Measurements from ENCODE around the gene RFX2.
A peak's percentile ranks its signal among the peaks of the same experiment; 100 is the strongest.

The RFX2 gene

GRCh38 chr19:6138511-6138910, 28.2 kb upstream of the RFX2 start:
- no peak overlapping the region for H3K4me2 ChIP-seq (ENCODE audit: insufficient read depth, low read length, poor library complexity, severe bottlenecking)

DNA sequence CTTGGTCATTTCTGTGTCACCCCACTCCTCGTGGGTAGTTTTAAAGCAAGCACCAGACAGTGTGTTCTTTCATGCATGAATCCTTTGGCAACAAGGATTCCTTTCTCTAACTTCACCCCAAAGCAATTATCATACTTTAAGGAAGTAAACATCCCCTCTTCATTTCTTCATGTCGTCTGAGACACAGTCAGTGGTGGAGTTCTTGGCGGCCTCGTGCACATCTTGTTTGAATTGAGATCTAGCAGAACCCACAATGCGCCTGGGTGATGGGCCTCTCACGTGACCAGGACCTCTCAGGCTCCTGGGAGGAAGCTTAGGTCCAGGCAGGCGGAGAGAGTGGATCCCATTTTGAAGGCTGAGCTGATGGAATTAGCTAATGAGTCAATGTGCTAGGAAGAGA, 27.8 kb upstream of the RFX2 start:
- Histone ChIP-seq H2AK5ac (ENCODE audit: low read depth, low read length) (no peak overlapping the region), H3K36me3 (replicated peaks in 1 of 2; ENCODE audit: control insufficient read depth in 2 of 2, insufficient read depth in 2 of 2, low read length in 2 of 2) (no peaks in the 10 kb centered on the region), H3K14ac (ENCODE audit: low read length) (no peak overlapping the region), H2BK15ac (ENCODE audit: low read length) (no peak overlapping the region), H3K18ac (ENCODE audit: low read length) (no peak overlapping the region), H2BK5ac (ENCODE audit: low read length) (no peak overlapping the region), H2AFZ (ENCODE audit: low read length) (peak overlapping the region; percentile 74), H3K4me1 (ENCODE audit: control insufficient read depth in 2 of 2, insufficient read depth in 1 of 2, low read depth in 1 of 2, low read length in 2 of 2) (peaks cover 0 to 4% of the 10 kb centered on the region in 2 donors), H2BK120ac (ENCODE audit: low read depth, low read length) (no peak overlapping the region), H3K4me2 (ENCODE audit: insufficient read depth, low read length, poor library complexity, severe bottlenecking) (no peak overlapping the region), H3K27ac (replicated peaks; ENCODE audit: low read length) (no peak overlapping the region), H3K9me3 (replicated peaks in 1 of 2; ENCODE audit: control insufficient read depth in 2 of 2, insufficient read depth in 1 of 2, low read depth in 1 of 2, low read length in 2 of 2) (peaks cover 11 to 13% of the 10 kb centered on the region in 2 donors), H3K9ac (ENCODE audit: low read depth, low read length, poor library complexity) (no peak overlapping the region), H3K4me3 (ENCODE audit: low read length in 2 of 2) (no peak overlapping the region), H3K23ac (ENCODE audit: low read depth, low read length, poor library complexity) (no peak overlapping the region), H3K4ac (ENCODE audit: low read length) (no peak overlapping the region), H2BK12ac (ENCODE audit: low read length) (no peak overlapping the region), H4K8ac (ENCODE audit: low read depth, low read length) (no peak overlapping the region), H3K79me1 (ENCODE audit: low read depth, low read length) (no peaks in the 10 kb centered on the region), H3K27me3 (ENCODE audit: control insufficient read depth in 3 of 3, insufficient read depth in 3 of 3, low read depth in 1 of 3, low read length in 3 of 3) (no peaks in the 10 kb centered on the region), H4K91ac (ENCODE audit: low read depth, low read length, poor library complexity) (no peak overlapping the region)
- WGBS, 2 donors (ENCODE audit: extremely low coverage in 2 of 2, insufficient read length in 2 of 2, insufficient replicate concordance in 1 of 2): no CpG with 5 or more reads among the region's 7 CpGs
- no peak for DNase-seq (ENCODE audit: low spot score)

More at GRCh38 chr19:6138511-6138910, 28.2 kb upstream of the RFX2 start:
- Histone ChIP-seq H4K91ac (ENCODE audit: low read depth, low read length, poor library complexity) (no peak overlapping the region), H3K4me1 (ENCODE audit: control insufficient read depth in 2 of 2, insufficient read depth in 1 of 2, low read depth in 1 of 2, low read length in 2 of 2) (peaks cover 0 to 4% of the 10 kb centered on the region in 2 donors), H2BK5ac (ENCODE audit: low read length) (no peak overlapping the region), H2BK15ac (ENCODE audit: low read length) (no peak overlapping the region), H4K8ac (ENCODE audit: low read depth, low read length) (no peak overlapping the region), H3K27me3 (ENCODE audit: control insufficient read depth in 3 of 3, insufficient read depth in 3 of 3, low read depth in 1 of 3, low read length in 3 of 3) (no peaks in the 10 kb centered on the region), H2BK12ac (ENCODE audit: low read length) (no peak overlapping the region), H3K79me1 (ENCODE audit: low read depth, low read length) (no peaks in the 10 kb centered on the region), H3K4me3 (ENCODE audit: low read length in 2 of 2) (no peak overlapping the region), H3K18ac (ENCODE audit: low read length) (no peak overlapping the region), H3K9ac (ENCODE audit: low read depth, low read length, poor library complexity) (no peak overlapping the region), H2BK120ac (ENCODE audit: low read depth, low read length) (no peak overlapping the region), H3K36me3 (replicated peaks in 1 of 2; ENCODE audit: control insufficient read depth in 2 of 2, insufficient read depth in 2 of 2, low read length in 2 of 2) (no peaks in the 10 kb centered on the region), H3K27ac (replicated peaks; ENCODE audit: low read length) (no peak overlapping the region), H3K23ac (ENCODE audit: low read depth, low read length, poor library complexity) (no peak overlapping the region), H3K14ac (ENCODE audit: low read length) (no peak overlapping the region), H3K9me3 (replicated peaks in 1 of 2; ENCODE audit: control insufficient read depth in 2 of 2, insufficient read depth in 1 of 2, low read depth in 1 of 2, low read length in 2 of 2) (peaks cover 10 to 11% of the 10 kb centered on the region in 2 donors), H3K4ac (ENCODE audit: low read length) (no peak overlapping the region), H2AFZ (ENCODE audit: low read length) (no peak overlapping the region), H2AK5ac (ENCODE audit: low read depth, low read length) (no peak overlapping the region)
- 100% methylated on average over 1 of the region's 2 CpGs; no CpG with 5 or more reads in 1 of the 2 donors for WGBS, 2 donors (ENCODE audit: extremely low coverage in 2 of 2, insufficient read length in 2 of 2, insufficient replicate concordance in 1 of 2)
- no peak for DNase-seq (ENCODE audit: low spot score)

DNA sequence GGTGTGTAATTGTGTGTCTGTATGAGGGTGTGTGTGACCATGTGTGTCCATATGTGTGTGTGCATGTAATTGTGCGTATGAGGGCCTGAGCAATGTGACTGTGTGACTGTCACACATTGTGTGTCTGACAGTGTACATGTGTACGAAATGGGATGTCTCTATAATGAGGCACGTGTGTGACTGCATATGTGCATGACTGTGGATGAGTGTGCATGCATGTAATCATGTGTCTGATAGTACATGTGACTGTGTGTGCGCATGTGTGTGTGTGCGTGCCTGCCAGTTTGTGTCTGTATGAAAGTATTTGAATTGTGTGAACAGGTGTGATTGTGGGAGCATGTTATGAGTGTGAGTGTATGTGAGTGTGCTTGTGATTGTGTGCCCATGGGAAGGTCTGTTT, 22.9 kb upstream of the RFX2 start:
- no peak overlapping the region for H2AFZ ChIP-seq (ENCODE audit: low read length)
- no peak overlapping the region for H3K23ac ChIP-seq (ENCODE audit: low read depth, low read length, poor library complexity)
- no peaks in the 10 kb centered on the region for H3K36me3 ChIP-seq (replicated peaks in 1 of 2; ENCODE audit: control insufficient read depth in 2 of 2, insufficient read depth in 2 of 2, low read length in 2 of 2)
- H2BK5ac ChIP-seq (ENCODE audit: low read length): no peak overlapping the region
- H3K79me1 ChIP-seq (ENCODE audit: low read depth, low read length): no peaks in the 10 kb centered on the region
- no peak overlapping the region for H3K27ac ChIP-seq (replicated peaks; ENCODE audit: low read length)
- no peak overlapping the region for H3K9ac ChIP-seq (ENCODE audit: low read depth, low read length, poor library complexity)
- no peak overlapping the region for H2BK120ac ChIP-seq (ENCODE audit: low read depth, low read length)
- H3K27me3 ChIP-seq (ENCODE audit: control insufficient read depth in 3 of 3, insufficient read depth in 3 of 3, low read depth in 1 of 3, low read length in 3 of 3): peaks cover 0 to 2% (median 0%) of the 10 kb centered on the region in 3 experiments
- WGBS, 2 donors (ENCODE audit: extremely low coverage in 2 of 2, insufficient read length in 2 of 2, insufficient replicate concordance in 1 of 2): no CpG with 5 or more reads among the region's 5 CpGs
- H2BK12ac ChIP-seq (ENCODE audit: low read length): no peak overlapping the region
- H4K8ac ChIP-seq (ENCODE audit: low read depth, low read length): no peak overlapping the region
- H3K4me3 ChIP-seq (ENCODE audit: low read length in 2 of 2): peak overlapping the region in 1 of 2 donors; percentile 21
- H3K18ac ChIP-seq (ENCODE audit: low read length): no peak overlapping the region
- H4K91ac ChIP-seq (ENCODE audit: low read depth, low read length, poor library complexity): no peak overlapping the region
- peaks cover 2 to 11% of the 10 kb centered on the region in 2 donors for H3K9me3 ChIP-seq (replicated peaks in 1 of 2; ENCODE audit: control insufficient read depth in 2 of 2, insufficient read depth in 1 of 2, low read depth in 1 of 2, low read length in 2 of 2)
- H3K4me1 ChIP-seq (ENCODE audit: control insufficient read depth in 2 of 2, insufficient read depth in 1 of 2, low read depth in 1 of 2, low read length in 2 of 2): peaks cover 0 to 4% of the 10 kb centered on the region in 2 donors
- no peak overlapping the region for H3K4me2 ChIP-seq (ENCODE audit: insufficient read depth, low read length, poor library complexity, severe bottlenecking)
- no peak overlapping the region for H2BK15ac ChIP-seq (ENCODE audit: low read length)
- no peak overlapping the region for H2AK5ac ChIP-seq (ENCODE audit: low read depth, low read length)
- no peak overlapping the region for H3K4ac ChIP-seq (ENCODE audit: low read length)
- H3K14ac ChIP-seq (ENCODE audit: low read length): no peak overlapping the region
- no peak for DNase-seq (ENCODE audit: low spot score)

GRCh38 chr19:6132482-6132881, 22.2 kb upstream of the RFX2 start:
- H3K14ac ChIP-seq (ENCODE audit: low read length): no peak overlapping the region
- no peak overlapping the region for H3K4me3 ChIP-seq (ENCODE audit: low read length in 2 of 2)
- peaks cover 8 to 14% of the 10 kb centered on the region in 2 donors for H3K9me3 ChIP-seq (replicated peaks in 1 of 2; ENCODE audit: control insufficient read depth in 2 of 2, insufficient read depth in 1 of 2, low read depth in 1 of 2, low read length in 2 of 2)
- no peaks in the 10 kb centered on the region for H3K79me1 ChIP-seq (ENCODE audit: low read depth, low read length)
- H2AK5ac ChIP-seq (ENCODE audit: low read depth, low read length): no peak overlapping the region
- H3K27ac ChIP-seq (replicated peaks; ENCODE audit: low read length): no peak overlapping the region
- no peak overlapping the region for H2BK15ac ChIP-seq (ENCODE audit: low read length)
- no peak overlapping the region for H2BK120ac ChIP-seq (ENCODE audit: low read depth, low read length)
- no peak overlapping the region for H3K18ac ChIP-seq (ENCODE audit: low read length)
- H3K4me2 ChIP-seq (ENCODE audit: insufficient read depth, low read length, poor library complexity, severe bottlenecking): no peak overlapping the region
- H3K9ac ChIP-seq (ENCODE audit: low read depth, low read length, poor library complexity): no peak overlapping the region
- H3K27me3 ChIP-seq (ENCODE audit: control insufficient read depth in 3 of 3, insufficient read depth in 3 of 3, low read depth in 1 of 3, low read length in 3 of 3): peaks cover 0 to 2% (median 0%) of the 10 kb centered on the region in 3 experiments
- no peak for DNase-seq (ENCODE audit: low spot score)
- no peak overlapping the region for H4K8ac ChIP-seq (ENCODE audit: low read depth, low read length)
- peak overlapping the region; percentile 34 for H4K91ac ChIP-seq (ENCODE audit: low read depth, low read length, poor library complexity)
- WGBS, 2 donors (ENCODE audit: extremely low coverage in 2 of 2, insufficient read length in 2 of 2, insufficient replicate concordance in 1 of 2): 100% methylated on average over 1 to 3 of the region's 4 CpGs
- H3K4me1 ChIP-seq (ENCODE audit: control insufficient read depth in 2 of 2, insufficient read depth in 1 of 2, low read depth in 1 of 2, low read length in 2 of 2): peaks cover 0 to 2% of the 10 kb centered on the region in 2 donors
- no peak overlapping the region for H3K23ac ChIP-seq (ENCODE audit: low read depth, low read length, poor library complexity)
- H2BK5ac ChIP-seq (ENCODE audit: low read length): no peak overlapping the region
- H2BK12ac ChIP-seq (ENCODE audit: low read length): no peak overlapping the region
- no peaks in the 10 kb centered on the region for H3K36me3 ChIP-seq (replicated peaks in 1 of 2; ENCODE audit: control insufficient read depth in 2 of 2, insufficient read depth in 2 of 2, low read length in 2 of 2)
- no peak overlapping the region for H2AFZ ChIP-seq (ENCODE audit: low read length)
- H3K4ac ChIP-seq (ENCODE audit: low read length): no peak overlapping the region
